ENCODE measurements around the gene LRP3. TPM values are rescaled to one million over a fixed set of nuclear protein-coding genes. Genes with fewer than 3 reads are reported as not detected.

The LRP3 gene
- total and polyA plus RNA-seq, 2 of the 13 experiments (the other 11 are each of a cell fraction or from before 2014, with no cell fraction given), result 17.6 to 51.6 TPM

DNA sequence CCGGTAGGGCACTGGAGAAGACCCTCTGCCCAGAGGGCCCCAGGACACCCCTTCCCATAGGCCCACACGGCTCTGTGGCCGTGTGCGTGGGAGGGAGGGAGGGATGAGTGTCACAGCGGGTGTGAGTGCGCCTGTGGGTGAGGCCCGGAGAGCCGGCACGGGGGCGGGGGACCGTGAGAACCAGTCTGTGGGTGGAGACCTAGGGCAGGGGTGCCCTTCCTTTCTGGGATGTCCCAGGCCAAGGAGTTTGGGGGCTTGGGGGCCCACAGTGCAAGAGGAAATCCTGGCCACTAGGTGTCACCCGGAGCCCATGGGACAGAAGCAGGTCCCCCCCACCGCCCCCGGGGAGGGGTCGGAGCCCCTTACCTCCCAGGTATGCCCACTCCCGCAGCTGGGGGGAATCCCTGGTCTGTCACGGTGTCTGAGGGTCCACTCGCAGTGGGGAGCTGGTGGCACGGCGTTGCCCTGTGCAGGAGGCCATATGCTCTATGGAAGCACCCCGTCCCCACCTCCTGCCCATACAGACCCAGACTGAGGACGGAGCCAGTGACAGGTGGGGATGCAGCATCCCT is 47.5 kb downstream of the LRP3 start (continued):
- TF ChIP-seq, protein P1, sequence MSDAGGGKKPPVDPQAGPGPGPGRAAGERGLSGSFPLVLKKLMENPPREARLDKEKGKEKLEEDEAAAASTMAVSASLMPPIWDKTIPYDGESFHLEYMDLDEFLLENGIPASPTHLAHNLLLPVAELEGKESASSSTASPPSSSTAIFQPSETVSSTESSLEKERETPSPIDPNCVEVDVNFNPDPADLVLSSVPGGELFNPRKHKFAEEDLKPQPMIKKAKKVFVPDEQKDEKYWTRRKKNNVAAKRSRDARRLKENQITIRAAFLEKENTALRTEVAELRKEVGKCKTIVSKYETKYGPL (CRISPR knock-in tag; IDR thresholded peaks at IDR 0.05), result no peak
- TF ChIP-seq, protein P2, sequence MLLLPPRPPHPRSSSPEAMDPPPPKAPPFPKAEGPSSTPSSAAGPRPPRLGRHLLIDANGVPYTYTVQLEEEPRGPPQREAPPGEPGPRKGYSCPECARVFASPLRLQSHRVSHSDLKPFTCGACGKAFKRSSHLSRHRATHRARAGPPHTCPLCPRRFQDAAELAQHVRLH (CRISPR knock-in tag; IDR thresholded peaks at IDR 0.05; ENCODE audit: borderline replicate concordance, low read depth), result no peak
- TF ChIP-seq ZNF777 (CRISPR knock-in tag; IDR thresholded peaks at IDR 0.05) (no peak), FOXP1 (IDR thresholded peaks at IDR 0.05) (no peak), FOXP1 (CRISPR knock-in tag; IDR thresholded peaks at IDR 0.05) (no peak), WIZ (CRISPR knock-in tag; IDR thresholded peaks at IDR 0.05) (no peak), TCF7 (IDR thresholded peaks at IDR 0.05; ENCODE audit: low read depth) (no peak), TCF7L2 (IDR thresholded peaks at IDR 0.05; ENCODE audit: low read depth, low read length) (no peak), NFYC (CRISPR knock-in tag; IDR thresholded peaks at IDR 0.05) (no peak), ZFP62 (CRISPR knock-in tag; IDR thresholded peaks at IDR 0.05) (no peak), ZNF180 (CRISPR knock-in tag; IDR thresholded peaks at IDR 0.05; ENCODE audit: borderline replicate concordance, low read depth) (no peak), RXRA (CRISPR knock-in tag; IDR thresholded peaks at IDR 0.05) (no peak), IRX3 (CRISPR knock-in tag; IDR thresholded peaks at IDR 0.05; ENCODE audit: borderline replicate concordance, low read depth) (no peak), ZSCAN12 (CRISPR knock-in tag; IDR thresholded peaks at IDR 0.05) (no peak), NR2F1 (CRISPR knock-in tag; IDR thresholded peaks at IDR 0.05) (no peak), EHMT2 (IDR thresholded peaks at IDR 0.05; ENCODE audit: borderline replicate concordance, low read depth, low read length) (no peak), FOXK1 (CRISPR knock-in tag; IDR thresholded peaks at IDR 0.05; ENCODE audit: borderline replicate concordance, low read depth) (no peak), ZNF44 (CRISPR knock-in tag; IDR thresholded peaks at IDR 0.05) (no peak), ZNF30 (CRISPR knock-in tag; IDR thresholded peaks at IDR 0.05) (no peak), KDM4B (CRISPR knock-in tag; IDR thresholded peaks at IDR 0.05) (no peak)
- TF ChIP-seq, protein P3, sequence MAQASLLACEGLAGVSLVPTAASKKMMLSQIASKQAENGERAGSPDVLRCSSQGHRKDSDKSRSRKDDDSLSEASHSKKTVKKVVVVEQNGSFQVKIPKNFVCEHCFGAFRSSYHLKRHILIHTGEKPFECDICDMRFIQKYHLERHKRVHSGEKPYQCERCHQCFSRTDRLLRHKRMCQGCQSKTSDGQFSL (CRISPR knock-in tag; IDR thresholded peaks at IDR 0.05), result peak; percentile 100
- TF ChIP-seq, protein P4, sequence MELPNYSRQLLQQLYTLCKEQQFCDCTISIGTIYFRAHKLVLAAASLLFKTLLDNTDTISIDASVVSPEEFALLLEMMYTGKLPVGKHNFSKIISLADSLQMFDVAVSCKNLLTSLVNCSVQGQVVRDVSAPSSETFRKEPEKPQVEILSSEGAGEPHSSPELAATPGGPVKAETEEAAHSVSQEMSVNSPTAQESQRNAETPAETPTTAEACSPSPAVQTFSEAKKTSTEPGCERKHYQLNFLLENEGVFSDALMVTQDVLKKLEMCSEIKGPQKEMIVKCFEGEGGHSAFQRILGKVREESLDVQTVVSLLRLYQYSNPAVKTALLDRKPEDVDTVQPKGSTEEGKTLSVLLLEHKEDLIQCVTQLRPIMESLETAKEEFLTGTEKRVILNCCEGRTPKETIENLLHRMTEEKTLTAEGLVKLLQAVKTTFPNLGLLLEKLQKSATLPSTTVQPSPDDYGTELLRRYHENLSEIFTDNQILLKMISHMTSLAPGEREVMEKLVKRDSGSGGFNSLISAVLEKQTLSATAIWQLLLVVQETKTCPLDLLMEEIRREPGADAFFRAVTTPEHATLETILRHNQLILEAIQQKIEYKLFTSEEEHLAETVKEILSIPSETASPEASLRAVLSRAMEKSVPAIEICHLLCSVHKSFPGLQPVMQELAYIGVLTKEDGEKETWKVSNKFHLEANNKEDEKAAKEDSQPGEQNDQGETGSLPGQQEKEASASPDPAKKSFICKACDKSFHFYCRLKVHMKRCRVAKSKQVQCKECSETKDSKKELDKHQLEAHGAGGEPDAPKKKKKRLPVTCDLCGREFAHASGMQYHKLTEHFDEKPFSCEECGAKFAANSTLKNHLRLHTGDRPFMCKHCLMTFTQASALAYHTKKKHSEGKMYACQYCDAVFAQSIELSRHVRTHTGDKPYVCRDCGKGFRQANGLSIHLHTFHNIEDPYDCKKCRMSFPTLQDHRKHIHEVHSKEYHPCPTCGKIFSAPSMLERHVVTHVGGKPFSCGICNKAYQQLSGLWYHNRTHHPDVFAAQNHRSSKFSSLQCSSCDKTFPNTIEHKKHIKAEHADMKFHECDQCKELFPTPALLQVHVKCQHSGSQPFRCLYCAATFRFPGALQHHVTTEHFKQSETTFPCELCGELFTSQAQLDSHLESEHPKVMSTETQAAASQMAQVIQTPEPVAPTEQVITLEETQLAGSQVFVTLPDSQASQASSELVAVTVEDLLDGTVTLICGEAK (IDR thresholded peaks at IDR 0.05), result no peak
- TF ChIP-seq, protein P4 (CRISPR knock-in tag; IDR thresholded peaks at IDR 0.05), result no peak
